ENCODE measurements around the gene SLC12A4. TPM values are rescaled to one million over a fixed set of nuclear protein-coding genes. Genes with fewer than 3 reads are reported as not detected.

Gene SLC12A4
- total RNA-seq, 1 experiment from 2014 or later = 107 TPM

DNA sequence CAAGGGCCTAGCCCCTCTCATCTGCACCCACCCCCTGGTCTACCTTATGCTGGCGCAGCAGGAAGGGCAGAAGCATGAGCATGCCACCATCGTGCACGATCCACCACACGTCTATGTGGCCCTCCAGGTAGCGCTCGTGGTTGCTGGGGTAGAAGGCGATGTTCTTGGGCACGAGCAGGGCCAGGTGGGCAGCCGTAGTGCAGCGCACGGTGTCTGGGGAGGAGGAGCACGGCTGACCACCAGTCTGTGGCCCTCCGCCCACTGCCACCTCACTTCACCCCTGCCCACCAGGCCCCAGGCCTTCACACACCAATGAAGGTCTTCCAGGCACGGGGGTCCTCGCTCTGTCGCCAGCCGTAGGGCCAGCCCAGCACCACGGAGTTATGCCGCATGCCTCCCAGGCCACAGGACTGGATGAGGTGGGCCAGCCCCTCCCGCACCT, 22.3 kb downstream of the SLC12A4 start:
- BruUV-seq (replicated peaks) = no TSS peak
- no peak overlapping the region for H3K27ac Mint-ChIP-seq (ENCODE audit: unreplicated experiment)

GRCh38 chr16:67945392-67945933, 23.0 kb downstream of the SLC12A4 start:
- DNase-seq = no peak
- peaks cover 6% of the 10 kb centered on the region for H3K4me1 Mint-ChIP-seq (ENCODE audit: low read depth, unreplicated experiment)
- no peak overlapping the region for H3K27ac Mint-ChIP-seq (ENCODE audit: unreplicated experiment)
- peaks cover 93% of the 10 kb centered on the region for H3K36me3 Mint-ChIP-seq (ENCODE audit: insufficient read depth, unreplicated experiment)
- Histone ChIP-seq H3K36me3 (ENCODE audit: control insufficient read depth, insufficient read depth, low read length) (peaks cover 6% of the 10 kb centered on the region), H3K4me1 (peaks cover 6% of the 10 kb centered on the region; the same call in 1 of the 2 replicates), H3K9me3 (no peaks in the 10 kb centered on the region), H3K27me3 (replicated peaks; ENCODE audit: control insufficient read depth, insufficient read depth, low read length) (no peaks in the 10 kb centered on the region), H3K4me3 (ENCODE audit: low read depth, low read length) (no peak overlapping the region)
- no TSS peak for BruUV-seq (replicated peaks)
- TF ChIP-seq CTCF (IDR thresholded peaks at IDR 0.05; ENCODE audit: insufficient read depth in 1 of 2, low read depth in 1 of 2, low read length in 1 of 2, severe bottlenecking in 1 of 2, unreplicated experiment in 1 of 2) = no peak
- H3K9me3 Mint-ChIP-seq (ENCODE audit: unreplicated experiment) = no peaks in the 10 kb centered on the region
- no peak overlapping the region for H3K4me3 Mint-ChIP-seq (ENCODE audit: unreplicated experiment)
- POLR2A ChIA-PET = no interaction called here
- CTCF ChIA-PET = no interaction called here
- no peaks in the 10 kb centered on the region for H3K27me3 Mint-ChIP-seq (ENCODE audit: insufficient read depth, unreplicated experiment)
- intact Hi-C loops (cut with micrococcal nuclease; ENCODE audit: unreplicated experiment) = no loop called here

More for the DNA sequence above, 22.3 kb downstream of the SLC12A4 start:
- peaks cover 94% of the 10 kb centered on the region for H3K36me3 Mint-ChIP-seq (ENCODE audit: insufficient read depth, unreplicated experiment)
- TF ChIP-seq CTCF (IDR thresholded peaks at IDR 0.05; ENCODE audit: insufficient read depth in 1 of 2, low read depth in 1 of 2, low read length in 1 of 2, severe bottlenecking in 1 of 2, unreplicated experiment in 1 of 2) = no peak
- no peaks in the 10 kb centered on the region for H3K9me3 Mint-ChIP-seq (ENCODE audit: unreplicated experiment)
- H3K4me3 Mint-ChIP-seq (ENCODE audit: unreplicated experiment) = no peak overlapping the region
- Histone ChIP-seq H3K4me3 (ENCODE audit: low read depth, low read length) (no peak overlapping the region), H3K36me3 (ENCODE audit: control insufficient read depth, insufficient read depth, low read length) (peaks cover 7% of the 10 kb centered on the region), H3K27me3 (replicated peaks; ENCODE audit: control insufficient read depth, insufficient read depth, low read length) (no peaks in the 10 kb centered on the region), H3K9me3 (no peaks in the 10 kb centered on the region), H3K4me1 (peaks cover 6% of the 10 kb centered on the region; the same call in 1 of the 2 replicates)
- DNase-seq = no peak
- POLR2A ChIA-PET = no interaction called here
- no peaks in the 10 kb centered on the region for H3K27me3 Mint-ChIP-seq (ENCODE audit: insufficient read depth, unreplicated experiment)
- CTCF ChIA-PET = no interaction called here
- intact Hi-C loops (cut with micrococcal nuclease; ENCODE audit: unreplicated experiment) = no loop called here
- peaks cover 6% of the 10 kb centered on the region for H3K4me1 Mint-ChIP-seq (ENCODE audit: low read depth, unreplicated experiment)

DNA sequence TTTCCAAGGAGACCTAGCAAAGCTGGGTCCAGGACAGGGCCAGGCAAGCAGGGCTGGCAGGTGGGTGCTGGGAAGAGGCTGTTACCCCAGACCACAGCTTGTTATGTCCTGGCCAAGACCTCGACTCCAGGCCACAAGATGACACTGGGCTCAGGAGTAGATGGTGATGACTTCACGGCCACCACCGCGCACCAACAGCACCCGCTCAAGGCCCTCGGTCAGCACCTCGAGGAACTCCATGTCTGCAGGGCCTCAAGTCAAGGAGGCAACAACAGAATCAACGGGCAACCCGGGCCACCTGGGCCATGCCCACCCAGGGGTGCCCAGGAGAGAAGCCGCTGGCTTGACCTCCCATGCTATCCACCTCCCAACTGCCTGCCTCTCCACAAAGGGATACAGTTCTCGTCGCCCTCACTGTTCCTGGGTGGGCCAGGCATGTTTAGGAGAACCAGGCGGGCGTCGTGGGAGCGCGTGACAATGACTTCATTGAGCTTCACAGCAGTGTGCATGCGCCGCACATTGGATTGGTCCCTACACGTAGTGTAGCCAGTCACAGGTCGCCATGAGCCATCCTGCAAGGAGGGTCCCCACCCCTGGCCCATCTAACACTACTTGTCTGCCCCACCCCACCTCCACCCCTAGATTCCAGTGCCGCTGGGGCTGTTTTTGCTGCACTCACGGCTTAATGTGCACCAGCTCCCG, 23.6 kb downstream of the SLC12A4 start:
- BruUV-seq (replicated peaks) = TSS peak; percentile 17
- ChIA-PET POLR2A (no interaction called here), CTCF (no interaction called here)
- no peak for DNase-seq
- H3K27ac Mint-ChIP-seq (ENCODE audit: unreplicated experiment) = no peak overlapping the region
- H3K27me3 Mint-ChIP-seq (ENCODE audit: insufficient read depth, unreplicated experiment) = no peaks in the 10 kb centered on the region
- no peaks in the 10 kb centered on the region for H3K9me3 Mint-ChIP-seq (ENCODE audit: unreplicated experiment)
- H3K9me3 ChIP-seq = no peaks in the 10 kb centered on the region
- H3K4me3 Mint-ChIP-seq (ENCODE audit: unreplicated experiment) = no peak overlapping the region
- no peak overlapping the region for H3K4me3 ChIP-seq (ENCODE audit: low read depth, low read length)
- peaks cover 6% of the 10 kb centered on the region; the same call in 1 of the 2 replicates for H3K4me1 ChIP-seq
- peaks cover 6% of the 10 kb centered on the region for H3K4me1 Mint-ChIP-seq (ENCODE audit: low read depth, unreplicated experiment)
- H3K36me3 Mint-ChIP-seq (ENCODE audit: insufficient read depth, unreplicated experiment) = peaks cover 92% of the 10 kb centered on the region
- TF ChIP-seq CTCF (IDR thresholded peaks at IDR 0.05; ENCODE audit: insufficient read depth in 1 of 2, low read depth in 1 of 2, low read length in 1 of 2, severe bottlenecking in 1 of 2, unreplicated experiment in 1 of 2) = no peak
- intact Hi-C loops (cut with micrococcal nuclease; ENCODE audit: unreplicated experiment) = no loop called here
- H3K27me3 ChIP-seq (replicated peaks; ENCODE audit: control insufficient read depth, insufficient read depth, low read length) = no peaks in the 10 kb centered on the region
- H3K36me3 ChIP-seq (ENCODE audit: control insufficient read depth, insufficient read depth, low read length) = peaks cover 6% of the 10 kb centered on the region
